ENCODE data around the gene ZNF175. TPM values are rescaled to one million over a fixed set of nuclear protein-coding genes. Genes with fewer than 3 reads are reported as not detected.

ZNF175 gene
- total and polyA plus RNA-seq, 9 of the 15 experiments (the other 6 are each of a cell fraction or from before 2014, with no cell fraction given), result 3.7 to 37.9 (median 14.0) TPM

DNA sequence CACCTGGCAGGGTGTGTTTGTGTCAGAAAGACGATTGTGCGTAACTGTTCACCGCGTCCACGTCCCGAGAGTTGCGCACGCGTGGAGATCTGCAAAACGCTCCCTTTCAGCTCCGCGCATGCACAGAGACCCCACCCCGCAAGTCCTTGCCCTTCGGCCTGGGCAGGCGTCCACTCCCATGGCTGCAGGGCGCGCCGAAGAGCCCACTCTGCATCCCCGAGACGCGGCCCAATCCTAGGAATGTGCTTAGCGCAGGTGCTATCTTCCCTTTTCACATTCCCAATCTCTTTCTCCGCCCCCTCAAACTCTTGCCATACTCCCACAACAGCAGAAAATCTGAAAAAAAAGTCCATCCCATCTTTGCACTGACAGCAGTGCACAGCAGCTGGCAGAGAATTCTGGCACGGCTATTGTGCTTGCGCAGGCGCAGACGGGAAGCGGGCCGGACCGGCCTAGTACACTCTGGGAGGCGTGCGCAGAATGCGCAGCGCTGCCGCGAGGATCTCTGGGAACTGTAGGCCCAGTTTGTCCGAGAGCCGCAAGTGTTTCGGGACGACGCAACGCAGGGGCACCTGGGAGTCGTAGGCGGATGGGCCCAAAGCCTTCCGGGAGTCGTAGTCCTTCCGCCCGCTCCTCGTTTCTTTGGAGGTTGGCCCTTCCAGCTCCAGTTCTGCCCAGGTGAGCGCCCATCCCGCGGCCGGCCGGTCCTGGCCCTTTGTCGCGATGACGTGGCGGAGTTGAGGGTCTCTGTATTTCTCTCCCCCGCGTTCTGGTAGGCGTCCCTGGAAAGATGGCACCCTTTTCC lies 23.1 kb downstream of the ZNF175 start (continued):
- no peak for TF ChIP-seq SRSF3 (IDR thresholded peaks at IDR 0.05; ENCODE audit: insufficient read depth, low read length)
- peak; percentile 82; the same call in 1 of the 2 replicates for TF ChIP-seq FOXP1 (CRISPR knock-in tag; IDR thresholded peaks at IDR 0.05)
- peak; percentile 75; the same call in 1 of the 2 replicates for TF ChIP-seq ZNF589 (CRISPR knock-in tag; IDR thresholded peaks at IDR 0.05; ENCODE audit: low read depth)
- TF ChIP-seq MED1 (CRISPR knock-in tag; IDR thresholded peaks at IDR 0.05; ENCODE audit: borderline replicate concordance), result no peak
- TF ChIP-seq ZNF592 (IDR thresholded peaks at IDR 0.05), result peak; percentile 86
- peak; percentile 100 for TF ChIP-seq HNRNPLL (IDR thresholded peaks at IDR 0.05; ENCODE audit: low read depth, low read length, poor library complexity, severe bottlenecking)
- peak; percentile 81; the same call in 1 of the 2 replicates for TF ChIP-seq BACH1 (tag; IDR thresholded peaks at IDR 0.05)
- peak; percentile 88 for TF ChIP-seq ZNF644 (tag; IDR thresholded peaks at IDR 0.05; ENCODE audit: low read depth)
- no peak for TF ChIP-seq POLR3A (IDR thresholded peaks at IDR 0.05; ENCODE audit: borderline replicate concordance, extremely low read depth, insufficient read depth, insufficient read length)
- no peak for TF ChIP-seq TEAD2 (tag; IDR thresholded peaks at IDR 0.05)
- peak; percentile 56; the same call in 1 of the 2 replicates for TF ChIP-seq MYC (IDR thresholded peaks at IDR 0.05; ENCODE audit: low read depth, low read length)
- TF ChIP-seq MYC (CRISPR knock-in tag; IDR thresholded peaks at IDR 0.05; ENCODE audit: borderline replicate concordance, low read depth), result no peak
- TF ChIP-seq, protein P1, sequence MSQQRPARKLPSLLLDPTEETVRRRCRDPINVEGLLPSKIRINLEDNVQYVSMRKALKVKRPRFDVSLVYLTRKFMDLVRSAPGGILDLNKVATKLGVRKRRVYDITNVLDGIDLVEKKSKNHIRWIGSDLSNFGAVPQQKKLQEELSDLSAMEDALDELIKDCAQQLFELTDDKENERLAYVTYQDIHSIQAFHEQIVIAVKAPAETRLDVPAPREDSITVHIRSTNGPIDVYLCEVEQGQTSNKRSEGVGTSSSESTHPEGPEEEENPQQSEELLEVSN (IDR thresholded peaks at IDR 0.05; ENCODE audit: borderline replicate concordance in 1 of 2, extremely low read depth in 1 of 2, insufficient read depth in 1 of 2, insufficient read length in 1 of 2, low read depth in 1 of 2, low read length in 1 of 2, poor library complexity in 1 of 2, severe bottlenecking in 1 of 2), result peak in 1 of 2 experiments; percentile 10
- peak; percentile 29; the same call in 1 of the 2 replicates for TF ChIP-seq ESRRA (IDR thresholded peaks at IDR 0.05; ENCODE audit: borderline replicate concordance, low read depth)
- no peak; the same call in none of the 2 replicates for TF ChIP-seq ZNF766 (CRISPR knock-in tag; conservative IDR thresholded peaks at IDR 0.05)
- TF ChIP-seq, protein P2, sequence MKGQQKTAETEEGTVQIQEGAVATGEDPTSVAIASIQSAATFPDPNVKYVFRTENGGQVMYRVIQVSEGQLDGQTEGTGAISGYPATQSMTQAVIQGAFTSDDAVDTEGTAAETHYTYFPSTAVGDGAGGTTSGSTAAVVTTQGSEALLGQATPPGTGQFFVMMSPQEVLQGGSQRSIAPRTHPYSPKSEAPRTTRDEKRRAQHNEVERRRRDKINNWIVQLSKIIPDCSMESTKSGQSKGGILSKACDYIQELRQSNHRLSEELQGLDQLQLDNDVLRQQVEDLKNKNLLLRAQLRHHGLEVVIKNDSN (CRISPR knock-in tag; IDR thresholded peaks at IDR 0.05), result 0 out of 2 replicates have a peak, but pooled peaks have one; percentile 40
- peak; percentile 85 for TF ChIP-seq GABPB1 (CRISPR knock-in tag; IDR thresholded peaks at IDR 0.05)
- TF ChIP-seq ZFX (CRISPR knock-in tag; IDR thresholded peaks at IDR 0.05), result peak; percentile 95

All from K562 (cell line).